Activated T-helper 1 cell treated with anti-CD3 and anti-CD28 coated beads, Interleukin-2, amount 50 U/mL, for 16 hours (primary cell): Measurements from ENCODE around the gene TPPP3.

Experiments
- DNase-seq, 2 donors: peaks; one replicate each; pipeline ENCODE4 v3.0.0-alpha.2; 2020; ENCODE audit warnings: low read depth in 1 of 2, low spot score in 1 of 2

The TPPP3 gene

DNA sequence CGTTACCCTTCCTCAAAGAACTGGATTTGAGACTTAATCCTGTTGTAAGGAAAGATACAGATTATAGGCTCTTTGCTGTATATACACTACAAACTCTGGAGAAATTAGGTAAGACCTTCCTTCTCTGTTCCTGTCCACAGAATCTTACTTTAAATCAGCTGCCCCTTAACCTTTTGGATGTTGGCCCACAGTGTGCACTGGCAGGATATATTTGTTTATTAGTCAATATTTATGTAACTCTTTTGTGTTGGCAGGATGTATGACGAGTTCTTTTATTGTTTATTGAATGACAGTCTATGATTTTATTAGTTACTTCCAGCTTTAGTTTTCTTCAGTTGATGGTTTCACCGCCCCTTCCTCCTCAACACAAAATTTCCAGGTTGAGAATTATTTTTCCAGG lies 47.0 kb downstream of the TPPP3 start:
- no peak for DNase-seq

- DNase-seq, result no peak
Measured at GRCh38 chr16:67345401-67345800, 47.9 kb downstream of the TPPP3 start.

GRCh38 chr16:67342616-67343015 lies 50.7 kb downstream of the TPPP3 start:
- no peak for DNase-seq

DNA sequence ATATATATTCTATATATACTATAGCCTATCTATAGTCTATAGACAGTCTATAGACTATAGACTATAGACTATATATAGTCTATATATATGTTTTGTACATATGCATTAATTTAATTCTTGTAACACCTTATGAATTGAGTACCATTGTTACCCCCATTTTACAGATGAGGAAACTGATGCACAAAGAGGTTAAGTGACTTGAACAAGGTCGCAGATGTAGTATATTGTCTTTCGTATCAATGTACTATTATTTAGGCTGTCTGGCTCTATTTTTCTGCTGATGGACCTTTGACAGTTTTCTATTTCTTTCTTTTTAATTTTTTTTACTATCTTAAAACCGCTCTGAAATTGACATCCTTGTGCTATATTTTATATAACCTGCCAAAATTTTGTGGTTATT lies 52.0 kb downstream of the TPPP3 start:
- no peak for DNase-seq
